GM21381 (cell line): ENCODE measurements around the gene SLC17A4.
"Not testable (repeated sequence)": the region's sequence is repeated elsewhere in the genome, so short reads cannot be mapped to it uniquely, and the experiment has no call there.

Experiments used
- ATAC-seq: cut with Tn5 transposase; IDR thresholded peaks from one replicate; pipeline ENCODE4 v1.9.1; 2021; ENCODE audit warnings: mild to moderate bottlenecking, moderate library complexity; ENCODE audit not compliant: unreplicated experiment

The SLC17A4 gene

GRCh38 chr6:25748601-25749517, 5.7 kb upstream of the SLC17A4 start:
- not testable (repeated sequence) for ATAC-seq

- no peak for ATAC-seq
Measured at GRCh38 chr6:25749837-25750236, 4.7 kb upstream of the SLC17A4 start.

- no peak for ATAC-seq
Measured at GRCh38 chr6:25750906-25751305, 3.6 kb upstream of the SLC17A4 start.

- no peak for ATAC-seq
Measured at GRCh38 chr6:25753079-25753478, 1.5 kb upstream of the SLC17A4 start.

DNA sequence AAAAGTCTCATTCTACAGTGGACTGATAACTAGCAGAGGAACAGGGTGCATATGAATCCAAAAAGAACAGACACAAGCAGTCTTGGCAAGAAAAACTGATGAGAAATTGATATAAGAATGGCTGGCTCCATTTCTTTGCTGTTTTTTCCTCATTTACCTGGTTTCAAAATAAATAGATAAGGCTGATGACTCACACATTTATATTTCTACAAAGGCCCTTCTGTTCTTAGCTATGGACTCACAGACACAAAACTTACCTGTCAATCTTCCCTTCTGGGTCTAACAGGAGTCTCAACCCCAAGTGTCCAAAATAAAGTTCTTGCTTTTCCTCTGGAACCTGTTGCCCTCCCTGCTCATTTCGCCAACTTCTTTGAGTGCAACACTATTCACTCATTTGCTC, 941 bp downstream of the SLC17A4 start:
- ATAC-seq, result no peak

DNA sequence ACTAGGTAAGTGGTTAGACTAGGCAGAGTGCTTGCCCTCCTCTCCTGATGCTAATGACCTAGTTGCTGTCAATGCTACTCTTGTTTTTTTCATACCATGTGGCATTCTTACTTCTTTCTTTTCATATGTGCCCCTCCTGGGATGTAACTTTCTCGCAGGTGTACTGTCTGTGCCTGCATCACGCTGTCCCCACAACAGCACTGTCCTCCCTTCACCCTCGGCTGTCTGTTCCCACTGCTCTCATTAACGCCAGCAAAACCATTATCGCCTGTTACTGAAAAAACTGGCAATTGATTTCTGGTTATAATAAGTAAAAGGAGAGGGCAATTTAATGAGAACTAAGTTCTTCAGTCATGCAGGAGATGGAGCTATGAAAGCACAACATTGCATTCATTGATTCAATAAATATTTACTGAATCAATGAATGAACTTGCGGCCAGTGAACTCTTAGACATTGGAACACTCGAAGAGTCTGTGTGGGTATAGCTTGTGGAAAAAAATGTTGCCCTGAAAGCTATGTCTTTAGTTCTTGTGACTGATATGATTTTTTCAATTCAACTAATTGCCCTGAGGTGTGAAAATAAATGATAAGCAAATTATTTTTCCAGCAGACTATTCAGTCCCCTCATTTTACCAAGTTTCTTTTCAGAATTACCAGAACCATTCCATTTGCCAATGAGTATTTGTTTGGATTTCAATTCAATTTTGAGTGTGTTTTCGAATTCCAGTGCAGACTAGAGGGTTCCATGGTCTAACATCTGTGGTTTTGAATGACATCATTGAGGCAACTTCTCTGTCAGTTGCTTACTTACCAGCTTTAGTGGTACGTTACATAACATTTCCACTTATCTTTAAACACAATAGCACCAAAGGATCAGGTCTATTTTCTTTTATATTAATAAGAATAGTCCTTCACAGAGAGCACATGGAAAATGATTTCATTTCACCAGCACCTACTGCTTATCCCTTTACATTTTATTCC, 2.1 kb downstream of the SLC17A4 start:
- ATAC-seq, result no peak

GRCh38 chr6:25757936-25758642, 3.5 kb downstream of the SLC17A4 start:
- ATAC-seq, result no peak

DNA sequence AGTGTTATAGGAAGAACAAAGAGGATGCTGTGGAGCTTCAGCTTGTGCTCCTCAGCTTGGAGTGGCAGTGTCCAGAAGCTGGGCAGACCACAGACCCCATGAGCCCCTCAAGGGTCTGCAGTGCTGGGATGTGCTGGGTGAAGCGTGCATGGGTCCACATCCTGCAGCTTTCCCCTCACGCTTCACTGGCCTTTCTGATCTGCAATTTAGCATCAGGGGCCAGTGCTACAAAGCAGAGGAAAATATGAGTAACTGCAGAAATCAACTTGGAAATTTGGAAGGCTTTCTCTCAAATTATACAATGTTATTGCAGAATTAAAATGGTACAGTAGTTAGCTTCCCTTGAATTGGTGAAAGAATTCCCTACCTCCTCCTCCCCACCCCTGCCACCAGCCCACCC, 10.1 kb downstream of the SLC17A4 start:
- ATAC-seq, result no peak

GRCh38 chr6:25768566-25768965, 14.0 kb downstream of the SLC17A4 start:
- no peak for ATAC-seq

DNA sequence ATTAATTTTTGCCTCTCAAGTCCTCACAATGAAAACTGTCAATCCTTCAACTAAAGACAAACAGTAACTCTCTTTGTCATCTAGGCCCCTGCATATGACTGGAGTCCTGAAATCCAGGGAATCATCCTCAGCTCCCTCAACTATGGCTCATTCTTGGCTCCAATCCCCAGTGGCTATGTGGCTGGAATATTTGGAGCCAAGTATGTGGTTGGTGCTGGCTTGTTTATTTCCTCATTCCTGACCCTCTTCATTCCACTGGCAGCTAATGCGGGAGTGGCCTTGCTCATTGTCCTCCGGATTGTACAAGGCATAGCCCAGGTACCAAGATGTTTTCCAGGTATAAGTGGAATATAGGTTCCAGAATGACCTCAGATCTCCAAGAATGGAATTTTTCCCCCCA, 15.4 kb downstream of the SLC17A4 start:
- no peak for ATAC-seq

GRCh38 chr6:25774120-25774715, 19.7 kb downstream of the SLC17A4 start:
- no peak for ATAC-seq

GRCh38 chr6:25777031-25777430, 22.5 kb downstream of the SLC17A4 start:
- ATAC-seq, result no peak

- ATAC-seq, result no peak
Measured at GRCh38 chr6:25777856-25778649, 23.5 kb downstream of the SLC17A4 start.

GRCh38 chr6:25781134-25781533, 26.6 kb downstream of the SLC17A4 start:
- no peak for ATAC-seq

DNA sequence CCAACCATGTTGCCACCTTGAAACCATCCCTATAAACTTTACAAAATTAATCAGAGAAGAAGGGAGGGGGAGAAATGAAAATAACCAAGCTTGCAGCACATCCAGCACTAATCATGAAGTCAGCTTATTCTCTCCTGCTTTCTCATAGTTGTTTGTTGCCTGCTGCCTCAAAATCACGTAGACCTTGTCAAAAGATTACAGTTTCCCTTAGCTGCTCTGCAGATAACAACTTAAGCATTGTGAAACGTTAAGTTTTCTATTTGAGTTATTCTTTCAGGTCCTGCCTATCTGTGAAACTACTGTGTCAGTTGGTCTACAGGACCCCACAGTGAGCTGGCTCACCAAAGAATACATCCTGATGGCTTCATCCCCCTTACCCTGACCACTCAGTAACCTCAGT, 32.9 kb downstream of the SLC17A4 start:
- ATAC-seq, result no peak

GRCh38 chr6:25788305-25788922, 33.9 kb downstream of the SLC17A4 start:
- ATAC-seq, result no peak

GRCh38 chr6:25789475-25789874, 34.9 kb downstream of the SLC17A4 start:
- no peak for ATAC-seq

GRCh38 chr6:25792016-25792415, 37.5 kb downstream of the SLC17A4 start:
- no peak for ATAC-seq

GRCh38 chr6:25793970-25794369, 39.4 kb downstream of the SLC17A4 start:
- no peak for ATAC-seq
